ENCODE results near the gene SELENOW. TPM values are rescaled to one million over a fixed set of nuclear protein-coding genes. Genes with fewer than 3 reads are reported as not detected.

SELENOW gene
- total and polyA plus RNA-seq, 2 donors (not counting 1 experiment from before 2014, with no cell fraction given): 47.7 to 73.7 TPM

DNA sequence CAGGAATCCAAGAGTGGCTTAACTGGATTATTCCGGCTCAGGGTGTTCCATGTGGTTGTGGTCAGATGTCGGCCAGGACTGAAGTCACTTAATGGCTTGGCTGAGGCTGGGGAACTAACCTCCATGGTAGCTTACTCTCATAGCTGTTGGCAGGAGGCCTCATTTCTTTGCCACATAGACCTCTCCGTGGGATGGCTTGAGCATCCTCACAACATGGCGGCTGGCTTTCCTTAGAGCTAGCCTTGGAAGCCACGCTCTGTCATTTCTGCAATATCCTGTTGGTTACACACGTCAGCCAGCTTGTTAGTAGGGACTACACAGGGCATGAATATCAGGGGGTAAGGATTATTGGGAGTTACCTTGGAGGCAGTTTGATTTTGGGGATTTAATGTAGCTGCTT lies 48.3 kb downstream of the SELENOW start:
- Histone ChIP-seq H3K4me3 (ENCODE audit: control extremely low read depth in 1 of 5, extremely low read depth in 1 of 5, insufficient read depth in 1 of 5, low read depth in 2 of 5, low read length in 4 of 5) (no peak overlapping the region), H3K9me3 (ENCODE audit: control extremely low read depth in 1 of 3, control insufficient read depth in 2 of 3, insufficient read depth in 1 of 3, low read length in 2 of 3) (peaks cover 0 to 4% (median 0%) of the 10 kb centered on the region in 3 donors), H3K27ac (ENCODE audit: low read length in 2 of 2) (no peak overlapping the region), H3K4me1 (ENCODE audit: control insufficient read depth in 2 of 2, insufficient read depth in 2 of 2, low read length in 2 of 2) (no peaks in the 10 kb centered on the region), H3K27me3 (replicated peaks in 1 of 4; ENCODE audit: control extremely low read depth in 1 of 4, control insufficient read depth in 3 of 4, insufficient read depth in 4 of 4, low read length in 3 of 4) (no peaks in the 10 kb centered on the region), H3K79me2 (ENCODE audit: control insufficient read depth, insufficient read depth, low read length) (no peaks in the 10 kb centered on the region), H2AFZ (ENCODE audit: insufficient read depth, low read depth, low read length, poor library complexity, severe bottlenecking) (no peak overlapping the region), H4K20me1 (ENCODE audit: control insufficient read depth, insufficient read depth, low read length, poor library complexity, severe bottlenecking) (no peaks in the 10 kb centered on the region), H3K4me2 (replicated peaks; ENCODE audit: low read depth, low read length, poor library complexity, severe bottlenecking) (no peak overlapping the region), H3K9ac (ENCODE audit: low read length) (no peak overlapping the region), H3K36me3 (replicated peaks in 1 of 2; ENCODE audit: control extremely low read depth in 1 of 2, control insufficient read depth in 1 of 2, extremely low read depth in 1 of 2, insufficient read depth in 2 of 2, low read length in 1 of 2) (no peaks in the 10 kb centered on the region)
- no peak for ATAC-seq (ENCODE audit: low read depth)
- DNase-seq: no peak
- intact Hi-C loops (cut with micrococcal nuclease): no loop called here
- ChIA-PET CTCF (no interaction called here), POLR2A (no interaction called here)
- 84% methylated on average over 6 of the region's 6 CpGs for WGBS (ENCODE audit: insufficient coverage)
- H3K4me1 Mint-ChIP-seq: no peaks in the 10 kb centered on the region
- H3K27ac Mint-ChIP-seq: no peak overlapping the region
- peaks cover 6% of the 10 kb centered on the region for H3K9me3 Mint-ChIP-seq (ENCODE audit: insufficient read depth)
- no peak overlapping the region for H3K4me3 Mint-ChIP-seq
- H3K27me3 Mint-ChIP-seq: peaks cover 7% of the 10 kb centered on the region
- TF ChIP-seq, protein P1, sequence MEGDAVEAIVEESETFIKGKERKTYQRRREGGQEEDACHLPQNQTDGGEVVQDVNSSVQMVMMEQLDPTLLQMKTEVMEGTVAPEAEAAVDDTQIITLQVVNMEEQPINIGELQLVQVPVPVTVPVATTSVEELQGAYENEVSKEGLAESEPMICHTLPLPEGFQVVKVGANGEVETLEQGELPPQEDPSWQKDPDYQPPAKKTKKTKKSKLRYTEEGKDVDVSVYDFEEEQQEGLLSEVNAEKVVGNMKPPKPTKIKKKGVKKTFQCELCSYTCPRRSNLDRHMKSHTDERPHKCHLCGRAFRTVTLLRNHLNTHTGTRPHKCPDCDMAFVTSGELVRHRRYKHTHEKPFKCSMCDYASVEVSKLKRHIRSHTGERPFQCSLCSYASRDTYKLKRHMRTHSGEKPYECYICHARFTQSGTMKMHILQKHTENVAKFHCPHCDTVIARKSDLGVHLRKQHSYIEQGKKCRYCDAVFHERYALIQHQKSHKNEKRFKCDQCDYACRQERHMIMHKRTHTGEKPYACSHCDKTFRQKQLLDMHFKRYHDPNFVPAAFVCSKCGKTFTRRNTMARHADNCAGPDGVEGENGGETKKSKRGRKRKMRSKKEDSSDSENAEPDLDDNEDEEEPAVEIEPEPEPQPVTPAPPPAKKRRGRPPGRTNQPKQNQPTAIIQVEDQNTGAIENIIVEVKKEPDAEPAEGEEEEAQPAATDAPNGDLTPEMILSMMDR (IDR thresholded peaks at IDR 0.05): no peak
- TF ChIP-seq EZH2 (IDR thresholded peaks at IDR 0.05; ENCODE audit: borderline replicate concordance, insufficient read depth, low read depth, low read length, poor library complexity, severe bottlenecking): no peak

DNA sequence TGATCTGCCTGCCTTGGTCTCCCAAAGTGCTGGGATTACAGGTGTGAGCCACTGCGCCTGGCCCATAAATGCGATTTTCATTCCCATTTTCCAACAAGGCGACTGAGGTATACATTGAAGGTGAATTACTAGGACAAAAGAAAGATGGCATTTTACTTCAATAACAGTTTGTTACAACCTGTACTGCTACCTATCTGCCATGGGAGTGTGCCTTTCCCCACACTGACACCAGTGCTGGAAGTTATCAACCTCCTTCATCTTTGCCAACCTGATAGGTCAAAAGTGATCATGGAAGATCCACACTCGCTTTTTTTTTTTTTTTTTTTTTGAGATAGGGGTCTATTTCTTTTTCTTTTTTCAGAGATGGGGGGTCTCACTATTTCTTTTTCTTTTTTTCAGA lies 54.2 kb downstream of the SELENOW start:
- Histone ChIP-seq H3K27me3 (replicated peaks in 1 of 4; ENCODE audit: control extremely low read depth in 1 of 4, control insufficient read depth in 3 of 4, insufficient read depth in 4 of 4, low read length in 3 of 4) (no peaks in the 10 kb centered on the region), H3K36me3 (replicated peaks in 1 of 2; ENCODE audit: control extremely low read depth in 1 of 2, control insufficient read depth in 1 of 2, extremely low read depth in 1 of 2, insufficient read depth in 2 of 2, low read length in 1 of 2) (no peaks in the 10 kb centered on the region), H2AFZ (ENCODE audit: insufficient read depth, low read depth, low read length, poor library complexity, severe bottlenecking) (no peak overlapping the region), H3K4me3 (ENCODE audit: control extremely low read depth in 1 of 5, extremely low read depth in 1 of 5, insufficient read depth in 1 of 5, low read depth in 2 of 5, low read length in 4 of 5) (no peak overlapping the region), H3K27ac (ENCODE audit: low read length in 2 of 2) (no peak overlapping the region), H3K4me2 (replicated peaks; ENCODE audit: low read depth, low read length, poor library complexity, severe bottlenecking) (no peak overlapping the region), H4K20me1 (ENCODE audit: control insufficient read depth, insufficient read depth, low read length, poor library complexity, severe bottlenecking) (no peaks in the 10 kb centered on the region), H3K79me2 (ENCODE audit: control insufficient read depth, insufficient read depth, low read length) (no peaks in the 10 kb centered on the region), H3K4me1 (ENCODE audit: control insufficient read depth in 2 of 2, insufficient read depth in 2 of 2, low read length in 2 of 2) (no peaks in the 10 kb centered on the region), H3K9ac (ENCODE audit: low read length) (no peak overlapping the region), H3K9me3 (ENCODE audit: control extremely low read depth in 1 of 3, control insufficient read depth in 2 of 3, insufficient read depth in 1 of 3, low read length in 2 of 3) (peaks cover 0 to 4% (median 0%) of the 10 kb centered on the region in 3 donors)
- H3K27me3 Mint-ChIP-seq: no peaks in the 10 kb centered on the region
- DNase-seq (no peak), ATAC-seq (ENCODE audit: low read depth) (no peak)
- ChIA-PET CTCF (no interaction called here), POLR2A (no interaction called here)
- H3K4me3 Mint-ChIP-seq: no peak overlapping the region
- no peak overlapping the region for H3K27ac Mint-ChIP-seq
- intact Hi-C loops (cut with micrococcal nuclease): no loop called here
- no peaks in the 10 kb centered on the region for H3K4me1 Mint-ChIP-seq
- no peak for TF ChIP-seq EZH2 (IDR thresholded peaks at IDR 0.05; ENCODE audit: borderline replicate concordance, insufficient read depth, low read depth, low read length, poor library complexity, severe bottlenecking)
- TF ChIP-seq, protein P1 (IDR thresholded peaks at IDR 0.05): no peak
- no CpG with 5 or more reads among the region's 4 CpGs for WGBS (ENCODE audit: insufficient coverage)
- H3K9me3 Mint-ChIP-seq (ENCODE audit: insufficient read depth): no peaks in the 10 kb centered on the region

Small RNA genes lying within 50 kb of the gene (small RNA-seq; reads per million reads assigned to genes)
- gene AC008745.1 (ENCODE audit: insufficient read length, low read depth, low replicate concordance) (not detected), gene SNORD23 (ENCODE audit: insufficient read length, low read depth, low replicate concordance) (not detected)

Other genes starting within 250 kb of the SELENOW start
- not detected in 2 replicates for gene ZNF541, start 205.6 kb upstream of the SELENOW start, total RNA-seq
- gene ZNF541, start 205.6 kb upstream of the SELENOW start, polyA plus RNA-seq: 0.03 TPM in 1 of 2 replicates, not detected in the other
- gene BICRA, start 169.6 kb upstream of the SELENOW start, total RNA-seq: 26.7 and 34.7 TPM in 2 replicates
- 11.9 and 14.1 TPM in 2 replicates for gene BICRA, start 169.6 kb upstream of the SELENOW start, polyA plus RNA-seq
- gene EHD2, start 65.3 kb upstream of the SELENOW start, total RNA-seq: not detected in 2 replicates
- not detected in 2 replicates for gene EHD2, start 65.3 kb upstream of the SELENOW start, polyA plus RNA-seq
- 921 and 978 TPM in 2 replicates for gene NOP53, start 33.2 kb upstream of the SELENOW start, total RNA-seq
- gene NOP53, start 33.2 kb upstream of the SELENOW start, polyA plus RNA-seq: 526 and 634 TPM in 2 replicates
- not detected in 2 replicates for gene TPRX1, start 25.8 kb downstream of the SELENOW start, total RNA-seq
- gene TPRX1, start 25.8 kb downstream of the SELENOW start, polyA plus RNA-seq: not detected in 2 replicates
- 0.07 TPM in 1 of 2 replicates, not detected in the other for gene CRX, start 43.2 kb downstream of the SELENOW start, total RNA-seq
- not detected in 2 replicates for gene CRX, start 43.2 kb downstream of the SELENOW start, polyA plus RNA-seq
- not detected in 2 replicates for gene TPRX2, start 80.5 kb downstream of the SELENOW start, total RNA-seq
- not detected in 2 replicates for gene TPRX2, start 80.5 kb downstream of the SELENOW start, polyA plus RNA-seq
- gene SULT2A1, start 107.6 kb downstream of the SELENOW start, total RNA-seq: not detected in 2 replicates
- not detected in 2 replicates for gene SULT2A1, start 107.6 kb downstream of the SELENOW start, polyA plus RNA-seq
- not detected in 2 replicates for gene BSPH1, start 213.5 kb downstream of the SELENOW start, total RNA-seq
- gene BSPH1, start 213.5 kb downstream of the SELENOW start, polyA plus RNA-seq: not detected in 2 replicates
- gene ELSPBP1, start 215.9 kb downstream of the SELENOW start, total RNA-seq: not detected in 2 replicates
- gene ELSPBP1, start 215.9 kb downstream of the SELENOW start, polyA plus RNA-seq: not detected in 2 replicates